ENCODE data around the gene GPR42. TPM values are rescaled to one million over a fixed set of nuclear protein-coding genes. Genes with fewer than 3 reads are reported as not detected.
"Not testable (repeated sequence)": the region's sequence is repeated elsewhere in the genome, so short reads cannot be mapped to it uniquely, and the experiment has no call there.

GPR42 gene
- total RNA-seq, 1 donor from 2014 or later = not detected

DNA sequence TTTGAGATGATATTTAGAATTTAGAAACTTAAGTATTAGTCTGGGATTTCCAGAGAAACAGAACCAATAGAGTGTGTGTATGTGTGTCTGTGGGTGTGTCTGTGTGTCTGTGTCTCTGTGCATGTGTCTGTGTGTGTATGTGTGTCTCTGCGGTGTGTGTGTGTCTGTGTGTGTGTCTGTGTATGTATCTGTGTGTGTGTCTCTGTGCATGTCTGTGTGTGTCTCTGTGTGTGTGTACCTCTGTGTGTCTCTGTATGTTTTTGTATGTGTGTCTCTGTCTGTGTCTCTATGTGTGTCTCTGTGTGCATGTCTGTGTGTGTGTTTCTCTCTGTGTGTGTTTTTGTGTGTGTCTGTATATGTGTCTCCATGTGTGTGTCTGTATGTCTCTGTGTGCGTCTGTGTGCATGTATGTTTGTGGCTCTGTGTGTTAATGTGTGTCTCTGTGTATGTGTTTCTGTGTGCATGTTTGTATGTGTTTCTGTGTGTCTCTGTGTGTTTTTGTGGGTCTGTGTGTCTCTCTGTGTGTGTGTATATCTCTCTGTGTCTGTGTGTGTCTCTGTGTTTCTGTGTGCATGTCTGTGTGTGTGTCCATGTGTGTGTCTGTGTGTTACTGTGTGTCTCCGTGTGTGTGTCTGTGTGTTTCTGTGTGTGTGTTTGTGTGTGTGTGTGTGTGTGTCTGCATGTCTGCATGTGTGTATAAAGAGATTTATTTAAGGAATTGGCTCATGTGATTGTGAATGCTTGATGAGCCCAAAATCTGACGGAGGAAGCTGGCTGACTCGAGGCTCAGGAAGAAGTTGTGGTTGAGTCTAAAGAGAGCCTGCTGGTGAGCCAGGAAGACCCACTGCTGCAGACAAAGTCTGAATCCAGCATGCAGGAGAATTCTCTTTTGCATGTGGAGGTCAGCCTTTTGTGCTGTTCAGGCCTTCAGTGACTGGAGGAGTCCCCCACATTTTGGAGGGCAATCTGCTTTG lies 22.2 kb downstream of the GPR42 start:
- no peak for DNase-seq (ENCODE audit: low read depth in 2 of 2)

- no peak for DNase-seq (ENCODE audit: low read depth in 2 of 2)
Measured at GRCh38 chr19:35395382-35396199, 24.7 kb downstream of the GPR42 start.

GRCh38 chr19:35396240-35396885 lies 25.5 kb downstream of the GPR42 start:
- DNase-seq (ENCODE audit: low read depth in 2 of 2) = no peak

- no peak for DNase-seq (ENCODE audit: low read depth in 2 of 2)
Measured at GRCh38 chr19:35397064-35397463, 26.2 kb downstream of the GPR42 start.

DNA sequence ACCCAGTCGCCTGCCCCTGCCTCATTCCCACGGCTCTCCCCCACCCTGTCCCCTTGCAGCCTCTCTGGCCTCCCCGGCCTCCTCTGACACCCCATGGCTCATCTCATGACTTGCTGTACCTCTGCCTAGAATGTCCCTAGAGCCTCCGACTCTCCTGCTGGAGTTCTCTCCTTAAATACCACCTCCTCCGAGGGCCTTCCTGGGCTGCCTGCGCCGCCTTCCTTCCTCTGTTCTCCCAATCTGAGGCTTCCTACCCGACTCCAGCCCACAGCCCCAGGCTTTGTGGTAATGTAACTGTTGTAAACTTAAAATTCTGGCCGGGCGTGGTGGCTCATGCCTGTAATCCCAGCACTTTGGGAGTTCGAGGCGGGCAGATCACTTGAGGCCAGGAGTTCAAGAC lies 27.7 kb downstream of the GPR42 start:
- no peak for DNase-seq (ENCODE audit: low read depth in 2 of 2)

GRCh38 chr19:35399231-35399630 lies 28.4 kb downstream of the GPR42 start:
- no peak for DNase-seq (ENCODE audit: low read depth in 2 of 2)

GRCh38 chr19:35399948-35400772 lies 29.3 kb downstream of the GPR42 start:
- no peak for DNase-seq (ENCODE audit: low read depth in 2 of 2)

DNA sequence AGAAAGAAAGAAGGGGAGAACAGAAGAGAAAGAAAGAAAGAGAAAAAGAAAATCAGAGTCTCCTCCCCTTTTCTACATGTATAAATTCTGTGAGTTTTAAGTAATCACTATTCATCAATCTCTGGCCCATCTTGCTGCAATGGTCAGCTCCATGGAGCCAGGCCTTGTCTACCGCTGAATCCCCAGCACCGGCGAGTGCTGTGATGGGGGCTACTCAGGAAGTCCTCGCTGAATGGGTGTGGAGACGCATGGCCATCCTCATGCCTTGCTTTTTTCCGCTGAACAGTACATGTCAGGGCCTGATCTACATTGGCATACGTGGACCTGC lies 29.9 kb downstream of the GPR42 start:
- no peak for DNase-seq (ENCODE audit: low read depth in 2 of 2)

DNA sequence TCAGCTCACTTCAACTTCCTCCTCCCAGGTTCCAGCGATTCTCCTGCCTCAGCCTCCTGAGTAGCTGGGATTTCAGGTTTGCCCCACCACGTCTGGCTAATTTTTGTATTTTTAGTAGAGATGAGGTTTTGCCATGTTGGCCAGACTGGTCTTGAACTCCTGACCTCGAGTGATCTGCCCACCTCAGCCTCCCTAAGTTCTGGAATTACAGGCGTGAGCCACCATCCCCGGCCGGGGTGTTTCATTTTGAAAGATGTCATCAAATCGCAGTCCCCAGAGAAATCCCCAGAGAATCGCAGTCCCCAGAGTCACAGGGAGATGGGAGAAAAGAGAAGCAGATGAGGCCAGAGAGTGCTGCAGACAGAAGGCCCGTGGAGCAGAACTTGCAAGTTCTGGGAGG lies 30.5 kb downstream of the GPR42 start:
- not testable (repeated sequence) for DNase-seq (ENCODE audit: low read depth in 2 of 2)

GRCh38 chr19:35403116-35403760 lies 32.4 kb downstream of the GPR42 start:
- no peak for DNase-seq (ENCODE audit: low read depth in 2 of 2)

GRCh38 chr19:35404879-35405622 lies 34.2 kb downstream of the GPR42 start:
- DNase-seq (ENCODE audit: low read depth in 2 of 2) = peak in 1 of 2 donors; percentile 26

DNA sequence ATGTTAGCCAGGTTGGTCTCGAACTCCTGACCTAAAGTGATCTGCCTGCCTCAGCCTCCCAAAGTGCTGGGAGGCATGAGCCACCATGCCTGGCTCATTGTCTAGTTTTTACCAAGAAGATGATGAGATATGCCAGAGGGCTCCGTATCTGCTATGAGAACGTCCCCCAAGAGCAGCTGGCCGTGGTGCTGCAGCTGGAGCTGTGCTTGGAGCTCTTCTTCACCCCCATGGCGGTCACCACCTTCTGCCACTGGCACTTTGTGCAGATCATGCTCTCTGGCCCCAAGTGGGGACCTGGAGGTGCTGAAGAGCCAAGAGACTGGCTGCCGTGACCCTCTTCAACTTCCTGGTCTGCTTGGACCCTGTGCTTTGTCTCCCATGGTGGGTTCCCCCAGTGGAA lies 36.8 kb downstream of the GPR42 start:
- no peak for DNase-seq (ENCODE audit: low read depth in 2 of 2)

- no peak for DNase-seq (ENCODE audit: low read depth in 2 of 2)
Measured at GRCh38 chr19:35408284-35409171, 37.7 kb downstream of the GPR42 start.

- DNase-seq (ENCODE audit: low read depth in 2 of 2) = no peak
Measured at GRCh38 chr19:35409191-35409590, 38.3 kb downstream of the GPR42 start.

DNA sequence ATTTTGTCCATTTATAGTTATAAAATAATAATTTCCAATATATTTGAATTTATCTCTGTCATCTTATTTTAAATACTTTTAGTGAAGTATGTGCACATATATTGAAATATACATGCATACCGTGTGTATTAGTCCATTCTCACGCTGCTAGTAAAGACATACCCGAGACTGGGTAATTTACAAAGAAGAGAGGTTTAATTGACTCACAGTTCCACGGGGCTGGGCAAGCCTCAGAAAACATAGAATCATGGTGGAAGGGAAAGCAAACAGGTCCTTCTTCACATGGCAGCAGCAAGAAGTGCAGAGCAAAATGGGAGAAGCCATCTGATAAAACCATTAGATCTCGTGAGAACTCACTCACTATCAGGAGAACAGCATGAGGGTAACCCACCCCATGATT lies 39.6 kb downstream of the GPR42 start:
- no peak for DNase-seq (ENCODE audit: low read depth in 2 of 2)

DNA sequence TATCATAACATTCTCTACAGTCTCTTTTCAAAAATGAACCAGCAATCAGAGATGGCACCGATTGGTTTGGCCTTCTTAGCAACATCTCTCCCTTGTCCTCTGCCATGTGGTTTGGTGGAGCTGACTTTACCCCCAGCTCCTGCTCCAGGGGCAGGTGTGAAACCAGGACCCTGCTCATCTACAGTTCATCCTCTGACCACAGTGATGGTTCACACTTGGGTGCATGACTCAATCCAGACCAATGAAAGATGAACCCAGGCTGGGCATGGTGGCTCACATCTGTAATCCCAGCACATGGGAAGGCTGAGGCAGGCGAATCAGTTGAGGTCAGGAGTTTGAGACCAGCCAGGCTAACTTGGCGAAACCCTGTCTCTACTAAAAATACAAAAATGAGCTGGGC lies 43.6 kb downstream of the GPR42 start:
- DNase-seq (ENCODE audit: low read depth in 2 of 2) = no peak

GRCh38 chr19:35416331-35416730 lies 45.5 kb downstream of the GPR42 start:
- DNase-seq (ENCODE audit: low read depth in 2 of 2) = no peak

DNA sequence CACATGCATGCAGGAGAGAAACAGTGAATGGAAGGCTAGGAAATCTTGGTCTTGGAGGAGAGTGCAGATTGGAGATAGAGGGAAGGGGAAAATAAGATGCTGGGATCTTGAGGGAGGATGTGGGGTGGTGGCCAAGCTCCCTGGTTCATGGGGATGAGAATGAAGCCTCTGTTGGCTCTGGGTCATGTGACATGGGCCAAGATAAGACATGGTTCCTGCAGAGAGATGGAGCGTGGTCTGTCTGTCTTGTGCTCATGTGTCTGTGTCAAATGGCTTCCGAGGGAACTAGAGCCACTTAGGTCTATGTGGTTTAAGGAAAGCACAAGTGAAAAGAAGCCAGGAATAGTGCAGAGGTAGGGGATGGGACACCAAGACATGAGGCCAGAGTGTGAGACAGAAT lies 46.4 kb downstream of the GPR42 start:
- no peak for DNase-seq (ENCODE audit: low read depth in 2 of 2)
